H1 (cell line): ENCODE measurements around the gene ZNF814. TPM values are rescaled to one million over a fixed set of nuclear protein-coding genes. Genes with fewer than 3 reads are reported as not detected.
A peak's percentile ranks its signal among the peaks of the same experiment; 100 is the strongest.

Experiments
- CREB1 ChIP-seq: IDR thresholded peaks from 2 replicates; pipeline ENCODE4 v1.6.1; 2012; ENCODE audit warnings: inconsistent platforms
- PHF8 ChIP-seq: fragments of 200-600 bp; sonication (generic); conservative IDR thresholded peaks from 2 replicates; pipeline ENCODE4 v1.7.1; 2012; ENCODE audit warnings: low read depth, mild to moderate bottlenecking, inconsistent platforms, low read length, moderate library complexity
- POLR2AphosphoS5 ChIP-seq: IDR thresholded peaks from 2 replicates; pipeline ENCODE4 v1.6.1; 2011; ENCODE audit warnings: low read depth, low read length
- RAD21 ChIP-seq, 2 experiments: IDR thresholded peaks in 1 of 2; conservative IDR thresholded peaks in 1 of 2; 2 replicates each; pipeline ENCODE4 v1.6.1; 2011; ENCODE audit warnings: low read depth in 2 of 2, low read length in 2 of 2, improper control_type of control experiment in 1 of 2, inconsistent platforms in 1 of 2, mild to moderate bottlenecking in 1 of 2, moderate library complexity in 1 of 2
- SIN3A ChIP-seq, 2 experiments: IDR thresholded peaks in 1 of 2; conservative IDR thresholded peaks in 1 of 2; 2 replicates each; pipeline ENCODE4 v1.6.1; 2011 to 2012; ENCODE audit warnings: low read length in 2 of 2, improper control_type of control experiment in 1 of 2, low read depth in 1 of 2, mild to moderate bottlenecking in 1 of 2
- SIX5 ChIP-seq: IDR thresholded peaks from 2 replicates; pipeline ENCODE4 v1.6.1; 2011; ENCODE audit warnings: mild to moderate bottlenecking, low read depth, low read length
- SP1 ChIP-seq: IDR thresholded peaks from 2 replicates; pipeline ENCODE4 v1.6.1; 2011; ENCODE audit warnings: low read depth, low read length
- YY1 ChIP-seq: IDR thresholded peaks from 2 replicates; pipeline ENCODE4 v1.6.1; 2011; ENCODE audit warnings: low read depth, mild to moderate bottlenecking, low read length
- polyA plus RNA-seq, 7 experiments: library from polyadenylated mRNA; depleted of rRNA in 3 of 7; stranded (reverse) in 5 of 7; unstranded in 2 of 7; fragments of >200 nt in 5 of 7; fragments of 200-250 nt in 2 of 7; gene quantifications; 1 replicate in 5 of 7; 2 replicates in 1 of 7; 4 replicates in 1 of 7; pipeline versions ENCODE4 v1.2.1 to v1.2.3, GENCODE V29; 2011 to 2013; ENCODE audit warnings: missing spikeins in 2 of 7, mixed read lengths in 2 of 7
- total RNA-seq: library from RNA; stranded (reverse); fragmentation: NEBNext Ultra II Directional; extraction: Animal tissue kit (Norgen Biotek cat#: 25700); gene quantifications from 2 replicates; pipeline ENCODE4 v1.2.1, GENCODE V29; 2021
- TF ChIP-seq, protein P1 (sequence below), 3 experiments: IDR thresholded peaks; 1 replicate in 2 of 3; 2 replicates in 1 of 3; pipeline versions ENCODE4 v1.5.1 to v1.6.1; 2011; ENCODE audit warnings: low read length in 3 of 3, mild to moderate bottlenecking in 3 of 3, inconsistent platforms in 2 of 3, low read depth in 1 of 3, moderate library complexity in 1 of 3; ENCODE audit not compliant: insufficient read depth in 1 of 3; ENCODE audit errors: control extremely low read depth in 1 of 3
- TF ChIP-seq, protein P2 (sequence below): IDR thresholded peaks from 2 replicates; pipeline ENCODE4 v1.6.1; 2012; ENCODE audit warnings: inconsistent platforms

The ZNF814 gene
- total and polyA plus RNA-seq, 2 of the 8 experiments (the other 6 are each of a cell fraction or from before 2014, with no cell fraction given): 90.9 to 99.6 TPM

DNA sequence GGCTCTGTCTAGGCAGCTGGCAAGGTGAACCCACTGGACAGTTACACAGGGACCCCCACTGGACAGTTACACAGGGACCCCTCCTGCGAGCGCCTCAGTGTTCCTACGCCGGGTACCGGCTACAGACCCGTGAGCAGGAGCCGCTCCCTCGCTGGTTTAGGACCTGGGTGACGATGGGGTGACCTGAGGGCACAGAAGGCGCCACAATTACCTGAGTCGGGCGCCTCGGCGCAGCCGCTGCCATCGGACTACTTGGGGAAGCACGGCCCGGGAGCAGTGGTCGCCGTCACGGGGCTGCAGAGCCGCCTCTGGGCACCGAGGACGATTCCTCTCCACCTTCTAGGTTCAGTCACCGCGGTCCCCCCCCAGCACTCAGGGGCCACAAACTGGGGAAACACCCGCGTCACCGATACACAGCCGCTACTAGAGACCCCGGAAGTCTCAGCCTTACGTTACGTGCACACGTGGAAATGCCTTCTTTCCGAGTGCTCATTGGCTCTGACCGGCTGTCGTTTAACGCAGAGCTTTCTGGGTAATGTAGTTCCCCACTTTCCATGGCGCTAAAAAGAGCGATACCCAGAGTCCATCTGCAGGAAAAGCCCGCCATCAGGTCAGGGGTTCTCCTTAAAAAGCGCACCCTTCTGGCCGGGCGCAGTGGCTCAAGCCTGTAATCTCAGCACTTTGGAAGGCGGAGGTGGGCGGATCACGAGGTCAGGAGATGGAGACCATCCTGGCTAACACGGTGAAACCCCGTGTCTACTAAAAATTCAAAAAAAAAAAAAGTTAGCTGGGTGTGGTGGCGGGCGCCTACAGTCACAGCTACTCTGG lies 27.5 kb upstream of the ZNF814 start, which contains the start of gene ZNF417 (continued):
- TF ChIP-seq SIN3A (conservative IDR thresholded peaks at IDR 0.05 in 1 of 2, IDR thresholded peaks at IDR 0.05 in 1 of 2; ENCODE audit: low read depth in 1 of 2, low read length in 2 of 2) (peak; percentile 49 to 65; a peak in 1 of 4 replicates), POLR2AphosphoS5 (peak; percentile 84), PHF8 (peak; percentile 56; the same call in 1 of the 2 replicates), SP1 (peak; percentile 89), YY1 (peak; percentile 87), CREB1 (peak; percentile 75), RAD21 (IDR thresholded peaks at IDR 0.05 in 1 of 2, conservative IDR thresholded peaks at IDR 0.05 in 1 of 2; ENCODE audit: low read depth in 2 of 2, low read length in 2 of 2) (peak in 1 of 2 experiments; percentile 37; a peak in 3 of 4 replicates), SIX5 (peak; percentile 89)
- TF ChIP-seq, protein P1, sequence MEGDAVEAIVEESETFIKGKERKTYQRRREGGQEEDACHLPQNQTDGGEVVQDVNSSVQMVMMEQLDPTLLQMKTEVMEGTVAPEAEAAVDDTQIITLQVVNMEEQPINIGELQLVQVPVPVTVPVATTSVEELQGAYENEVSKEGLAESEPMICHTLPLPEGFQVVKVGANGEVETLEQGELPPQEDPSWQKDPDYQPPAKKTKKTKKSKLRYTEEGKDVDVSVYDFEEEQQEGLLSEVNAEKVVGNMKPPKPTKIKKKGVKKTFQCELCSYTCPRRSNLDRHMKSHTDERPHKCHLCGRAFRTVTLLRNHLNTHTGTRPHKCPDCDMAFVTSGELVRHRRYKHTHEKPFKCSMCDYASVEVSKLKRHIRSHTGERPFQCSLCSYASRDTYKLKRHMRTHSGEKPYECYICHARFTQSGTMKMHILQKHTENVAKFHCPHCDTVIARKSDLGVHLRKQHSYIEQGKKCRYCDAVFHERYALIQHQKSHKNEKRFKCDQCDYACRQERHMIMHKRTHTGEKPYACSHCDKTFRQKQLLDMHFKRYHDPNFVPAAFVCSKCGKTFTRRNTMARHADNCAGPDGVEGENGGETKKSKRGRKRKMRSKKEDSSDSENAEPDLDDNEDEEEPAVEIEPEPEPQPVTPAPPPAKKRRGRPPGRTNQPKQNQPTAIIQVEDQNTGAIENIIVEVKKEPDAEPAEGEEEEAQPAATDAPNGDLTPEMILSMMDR (IDR thresholded peaks at IDR 0.05; ENCODE audit: control extremely low read depth in 1 of 3, insufficient read depth in 1 of 3, low read depth in 1 of 3, low read length in 3 of 3): peak; percentile 39 to 47 (median 47)
- TF ChIP-seq, protein P2, sequence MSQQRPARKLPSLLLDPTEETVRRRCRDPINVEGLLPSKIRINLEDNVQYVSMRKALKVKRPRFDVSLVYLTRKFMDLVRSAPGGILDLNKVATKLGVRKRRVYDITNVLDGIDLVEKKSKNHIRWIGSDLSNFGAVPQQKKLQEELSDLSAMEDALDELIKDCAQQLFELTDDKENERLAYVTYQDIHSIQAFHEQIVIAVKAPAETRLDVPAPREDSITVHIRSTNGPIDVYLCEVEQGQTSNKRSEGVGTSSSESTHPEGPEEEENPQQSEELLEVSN: peak; percentile 45; the same call in 1 of the 2 replicates
